Measurements from ENCODE around the gene C9orf152. TPM values are rescaled to one million over a fixed set of nuclear protein-coding genes. Genes with fewer than 3 reads are reported as not detected.

The C9orf152 gene
- total and polyA plus RNA-seq, 2 of the 13 experiments (the other 11 are each of a cell fraction or from before 2014, with no cell fraction given), result 0.24 to 0.48 TPM

- no peak for TF ChIP-seq HNF1A (IDR thresholded peaks at IDR 0.05; ENCODE audit: low read depth)
- no peak for TF ChIP-seq HNF1A (CRISPR knock-in tag; IDR thresholded peaks at IDR 0.05; ENCODE audit: borderline replicate concordance)
- no peak for TF ChIP-seq MEIS2 (CRISPR knock-in tag; IDR thresholded peaks at IDR 0.05)
- peak; percentile 85 for TF ChIP-seq AGO2 (optimal IDR thresholded peaks at IDR 0.05; ENCODE audit: low read depth, low read length)
- no peak for TF ChIP-seq JUND (CRISPR knock-in tag; IDR thresholded peaks at IDR 0.05)
- no peak for TF ChIP-seq ZNF574 (CRISPR knock-in tag; IDR thresholded peaks at IDR 0.05)
- no peak for TF ChIP-seq ZNF224 (CRISPR knock-in tag; IDR thresholded peaks at IDR 0.05)
- no peak for TF ChIP-seq U2AF2 (IDR thresholded peaks at IDR 0.05; ENCODE audit: low read depth, low read length)
- TF ChIP-seq CCAR2 (optimal IDR thresholded peaks at IDR 0.05; ENCODE audit: low read depth, low read length), result no peak
- TF ChIP-seq HOXA9 (CRISPR knock-in tag; IDR thresholded peaks at IDR 0.05; ENCODE audit: borderline replicate concordance), result 0 out of 2 replicates have a peak, but pooled peaks have one; percentile 23
- no peak for TF ChIP-seq ZNF512 (CRISPR knock-in tag; IDR thresholded peaks at IDR 0.05)
- TF ChIP-seq ZNF839 (CRISPR knock-in tag; IDR thresholded peaks at IDR 0.05; ENCODE audit: borderline replicate concordance), result no peak
- no peak for TF ChIP-seq ZBTB3 (CRISPR knock-in tag; IDR thresholded peaks at IDR 0.05; ENCODE audit: borderline replicate concordance, low read depth)
- no peak for TF ChIP-seq FOXJ3 (CRISPR knock-in tag; IDR thresholded peaks at IDR 0.05; ENCODE audit: borderline replicate concordance)
- TF ChIP-seq RCOR2 (CRISPR knock-in tag; IDR thresholded peaks at IDR 0.05), result no peak
- TF ChIP-seq SMARCC2 (IDR thresholded peaks at IDR 0.05), result no peak
- TF ChIP-seq ZSCAN9 (CRISPR knock-in tag; IDR thresholded peaks at IDR 0.05; ENCODE audit: borderline replicate concordance), result no peak
- TF ChIP-seq REXO4 (CRISPR knock-in tag; IDR thresholded peaks at IDR 0.05; ENCODE audit: borderline replicate concordance), result 0 out of 2 replicates have a peak, but pooled peaks have one; percentile 49
Observed at GRCh38 chr9:110255463-110256379, 47.8 kb upstream of the C9orf152 start (continued).

All from HepG2 (cell line).